ENCODE data around the gene ANKS1A. TPM values are rescaled to one million over a fixed set of nuclear protein-coding genes. Genes with fewer than 3 reads are reported as not detected.

ANKS1A gene
- total RNA-seq, 1 experiment from 2014 or later: 35.0 TPM

- TF ChIP-seq, protein P1, sequence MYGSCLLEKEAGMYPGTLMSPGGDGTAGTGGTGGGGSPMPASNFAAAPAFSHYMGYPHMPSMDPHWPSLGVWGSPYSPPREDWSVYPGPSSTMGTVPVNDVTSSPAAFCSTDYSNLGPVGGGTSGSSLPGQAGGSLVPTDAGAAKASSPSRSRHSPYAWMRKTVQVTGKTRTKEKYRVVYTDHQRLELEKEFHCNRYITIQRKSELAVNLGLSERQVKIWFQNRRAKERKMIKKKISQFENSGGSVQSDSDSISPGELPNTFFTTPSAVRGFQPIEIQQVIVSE (CRISPR knock-in tag; IDR thresholded peaks at IDR 0.05; ENCODE audit: borderline replicate concordance): no peak
- TF ChIP-seq NFATC4 (CRISPR knock-in tag; IDR thresholded peaks at IDR 0.05) (no peak), FOXJ3 (CRISPR knock-in tag; IDR thresholded peaks at IDR 0.05; ENCODE audit: borderline replicate concordance) (peak; percentile 37; the same call in 1 of the 2 replicates), TEAD4 (CRISPR knock-in tag; IDR thresholded peaks at IDR 0.05) (no peak)
- H3K27ac Mint-ChIP-seq: peak overlapping the region; percentile 14
- no peaks in the 10 kb centered on the region for H3K36me3 Mint-ChIP-seq
- ChIA-PET CTCF (interaction anchor here (0.6 to 2.6 kb wide), 24 partner anchors 9 to 234 kb away, joined by 3 to 17 read pairs (median 4); partner anchors contain the start of genes ANKS1A and ZNF76), POLR2A (no interaction called here)
- no peaks in the 10 kb centered on the region for H3K9me3 Mint-ChIP-seq
- no peaks in the 10 kb centered on the region for H3K27me3 Mint-ChIP-seq (ENCODE audit: low read depth)
- H3K4me1 Mint-ChIP-seq: peaks cover 71% of the 10 kb centered on the region
- ATAC-seq (peak; percentile 58), DNase-seq (ENCODE audit: low spot score) (peak; percentile 42)
- H3K4me3 Mint-ChIP-seq: peak overlapping the region; percentile 9
These were observed 136.5 kb downstream of the ANKS1A start for GRCh38 chr6:35025232-35026188.

DNA sequence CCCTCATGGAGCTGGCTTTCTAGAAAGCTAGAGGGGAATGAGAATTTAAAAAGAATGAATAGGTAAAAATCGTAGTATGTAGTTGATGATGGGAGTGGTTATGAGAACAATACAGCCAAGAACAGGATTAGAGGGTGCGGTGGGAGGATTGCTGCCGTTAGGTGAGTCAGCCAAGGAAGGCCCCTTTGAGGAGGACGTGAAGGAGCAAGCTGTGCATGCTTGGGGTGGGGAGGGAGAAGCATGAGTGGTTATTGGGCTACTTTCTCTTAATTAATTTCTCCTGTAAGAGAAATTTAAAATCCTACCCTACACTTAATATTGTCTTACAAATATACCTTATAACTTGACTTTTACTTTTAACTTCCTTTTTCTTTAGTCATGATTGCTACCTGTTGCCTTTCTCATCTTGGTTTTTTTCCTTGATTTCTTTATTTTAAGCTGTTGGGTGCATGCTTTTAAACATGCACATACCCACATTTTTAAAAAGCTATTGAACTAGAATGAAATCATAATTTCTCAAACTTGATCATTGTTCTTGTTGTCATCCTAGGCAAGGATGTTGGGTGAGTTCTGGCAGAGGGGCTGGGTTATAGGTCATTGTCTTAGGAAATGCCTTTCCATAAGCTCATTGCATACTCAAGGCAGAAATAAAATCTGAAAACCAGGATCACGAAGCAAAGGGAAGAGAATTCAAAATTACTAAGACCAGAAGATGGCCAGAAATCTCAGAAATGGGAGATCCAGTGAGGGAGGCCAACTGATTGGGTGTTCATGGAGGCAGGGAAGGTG, 137.6 kb downstream of the ANKS1A start:
- DNase-seq (ENCODE audit: low spot score) (no peak), ATAC-seq (no peak)
- ChIA-PET POLR2A (no interaction called here), CTCF (interaction anchor here (0.7 to 1.7 kb wide), 21 partner anchors 10 to 233 kb away, joined by 3 to 17 read pairs (median 5); partner anchors contain the start of genes ANKS1A and ZNF76)
- Mint-ChIP-seq H3K4me3 (no peak overlapping the region), H3K36me3 (peaks cover 2% of the 10 kb centered on the region; the same call in 1 of the 2 replicates), H3K4me1 (peaks cover 60% of the 10 kb centered on the region), H3K27me3 (ENCODE audit: low read depth) (no peaks in the 10 kb centered on the region), H3K9me3 (no peaks in the 10 kb centered on the region), H3K27ac (no peak overlapping the region)
- TF ChIP-seq SOX15 (CRISPR knock-in tag; IDR thresholded peaks at IDR 0.05) (no peak), FOXP1 (CRISPR knock-in tag; IDR thresholded peaks at IDR 0.05; ENCODE audit: borderline replicate concordance) (no peak), CREB1 (CRISPR knock-in tag; IDR thresholded peaks at IDR 0.05) (no peak), GABPB1 (CRISPR knock-in tag; IDR thresholded peaks at IDR 0.05) (no peak), TEAD1 (CRISPR knock-in tag; IDR thresholded peaks at IDR 0.05) (no peak)
- TF ChIP-seq, protein P2, sequence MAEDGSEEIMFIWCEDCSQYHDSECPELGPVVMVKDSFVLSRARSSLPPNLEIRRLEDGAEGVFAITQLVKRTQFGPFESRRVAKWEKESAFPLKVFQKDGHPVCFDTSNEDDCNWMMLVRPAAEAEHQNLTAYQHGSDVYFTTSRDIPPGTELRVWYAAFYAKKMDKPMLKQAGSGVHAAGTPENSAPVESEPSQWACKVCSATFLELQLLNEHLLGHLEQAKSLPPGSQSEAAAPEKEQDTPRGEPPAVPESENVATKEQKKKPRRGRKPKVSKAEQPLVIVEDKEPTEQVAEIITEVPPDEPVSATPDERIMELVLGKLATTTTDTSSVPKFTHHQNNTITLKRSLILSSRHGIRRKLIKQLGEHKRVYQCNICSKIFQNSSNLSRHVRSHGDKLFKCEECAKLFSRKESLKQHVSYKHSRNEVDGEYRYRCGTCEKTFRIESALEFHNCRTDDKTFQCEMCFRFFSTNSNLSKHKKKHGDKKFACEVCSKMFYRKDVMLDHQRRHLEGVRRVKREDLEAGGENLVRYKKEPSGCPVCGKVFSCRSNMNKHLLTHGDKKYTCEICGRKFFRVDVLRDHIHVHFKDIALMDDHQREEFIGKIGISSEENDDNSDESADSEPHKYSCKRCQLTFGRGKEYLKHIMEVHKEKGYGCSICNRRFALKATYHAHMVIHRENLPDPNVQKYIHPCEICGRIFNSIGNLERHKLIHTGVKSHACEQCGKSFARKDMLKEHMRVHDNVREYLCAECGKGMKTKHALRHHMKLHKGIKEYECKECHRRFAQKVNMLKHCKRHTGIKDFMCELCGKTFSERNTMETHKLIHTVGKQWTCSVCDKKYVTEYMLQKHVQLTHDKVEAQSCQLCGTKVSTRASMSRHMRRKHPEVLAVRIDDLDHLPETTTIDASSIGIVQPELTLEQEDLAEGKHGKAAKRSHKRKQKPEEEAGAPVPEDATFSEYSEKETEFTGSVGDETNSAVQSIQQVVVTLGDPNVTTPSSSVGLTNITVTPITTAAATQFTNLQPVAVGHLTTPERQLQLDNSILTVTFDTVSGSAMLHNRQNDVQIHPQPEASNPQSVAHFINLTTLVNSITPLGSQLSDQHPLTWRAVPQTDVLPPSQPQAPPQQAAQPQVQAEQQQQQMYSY (CRISPR knock-in tag; IDR thresholded peaks at IDR 0.05): no peak

GRCh38 chr6:35027807-35028206, 138.8 kb downstream of the ANKS1A start:
- ChIA-PET POLR2A (no interaction called here), CTCF (interaction anchor here (1.3 to 1.4 kb wide), 2 partner anchors 21 to 112 kb away, joined by 4 to 5 read pairs; no protein-coding TSS in a partner anchor)
- H3K9me3 Mint-ChIP-seq: no peaks in the 10 kb centered on the region
- H3K36me3 Mint-ChIP-seq: peaks cover 2% of the 10 kb centered on the region; the same call in 1 of the 2 replicates
- H3K27me3 Mint-ChIP-seq (ENCODE audit: low read depth): no peaks in the 10 kb centered on the region
- DNase-seq (ENCODE audit: low spot score) (no peak), ATAC-seq (no peak)
- peaks cover 56% of the 10 kb centered on the region for H3K4me1 Mint-ChIP-seq
- H3K27ac Mint-ChIP-seq: peak overlapping the region; percentile 23
- H3K4me3 Mint-ChIP-seq: no peak overlapping the region
- TF ChIP-seq, protein P1 (CRISPR knock-in tag; IDR thresholded peaks at IDR 0.05; ENCODE audit: borderline replicate concordance): no peak
- TF ChIP-seq SP1 (CRISPR knock-in tag; conservative IDR thresholded peaks at IDR 0.05): no peak
- no peak for TF ChIP-seq STAT6 (CRISPR knock-in tag; conservative IDR thresholded peaks at IDR 0.05; ENCODE audit: low read depth)
- TF ChIP-seq, protein P3, sequence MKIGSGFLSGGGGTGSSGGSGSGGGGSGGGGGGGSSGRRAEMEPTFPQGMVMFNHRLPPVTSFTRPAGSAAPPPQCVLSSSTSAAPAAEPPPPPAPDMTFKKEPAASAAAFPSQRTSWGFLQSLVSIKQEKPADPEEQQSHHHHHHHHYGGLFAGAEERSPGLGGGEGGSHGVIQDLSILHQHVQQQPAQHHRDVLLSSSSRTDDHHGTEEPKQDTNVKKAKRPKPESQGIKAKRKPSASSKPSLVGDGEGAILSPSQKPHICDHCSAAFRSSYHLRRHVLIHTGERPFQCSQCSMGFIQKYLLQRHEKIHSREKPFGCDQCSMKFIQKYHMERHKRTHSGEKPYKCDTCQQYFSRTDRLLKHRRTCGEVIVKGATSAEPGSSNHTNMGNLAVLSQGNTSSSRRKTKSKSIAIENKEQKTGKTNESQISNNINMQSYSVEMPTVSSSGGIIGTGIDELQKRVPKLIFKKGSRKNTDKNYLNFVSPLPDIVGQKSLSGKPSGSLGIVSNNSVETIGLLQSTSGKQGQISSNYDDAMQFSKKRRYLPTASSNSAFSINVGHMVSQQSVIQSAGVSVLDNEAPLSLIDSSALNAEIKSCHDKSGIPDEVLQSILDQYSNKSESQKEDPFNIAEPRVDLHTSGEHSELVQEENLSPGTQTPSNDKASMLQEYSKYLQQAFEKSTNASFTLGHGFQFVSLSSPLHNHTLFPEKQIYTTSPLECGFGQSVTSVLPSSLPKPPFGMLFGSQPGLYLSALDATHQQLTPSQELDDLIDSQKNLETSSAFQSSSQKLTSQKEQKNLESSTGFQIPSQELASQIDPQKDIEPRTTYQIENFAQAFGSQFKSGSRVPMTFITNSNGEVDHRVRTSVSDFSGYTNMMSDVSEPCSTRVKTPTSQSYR (CRISPR knock-in tag; IDR thresholded peaks at IDR 0.05): no peak
- TF ChIP-seq NFE2L1 (CRISPR knock-in tag; IDR thresholded peaks at IDR 0.05): no peak
- TF ChIP-seq, protein P4, sequence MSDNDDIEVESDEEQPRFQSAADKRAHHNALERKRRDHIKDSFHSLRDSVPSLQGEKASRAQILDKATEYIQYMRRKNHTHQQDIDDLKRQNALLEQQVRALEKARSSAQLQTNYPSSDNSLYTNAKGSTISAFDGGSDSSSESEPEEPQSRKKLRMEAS (CRISPR knock-in tag; IDR thresholded peaks at IDR 0.05): no peak
- no peak for TF ChIP-seq TEAD4 (CRISPR knock-in tag; IDR thresholded peaks at IDR 0.05)

Data from WTC11 (cell line).